ENCODE data around the gene NR1I2. TPM values are rescaled to one million over a fixed set of nuclear protein-coding genes. Genes with fewer than 3 reads are reported as not detected.

Gene NR1I2
- total RNA-seq: under 1 TPM; 0.20 to 0.62 (median 0.34) TPM
- under 1 TPM; 0.21 to 0.37 TPM for polyA plus RNA-seq
- long read RNA-seq, donor 1: 0 reads
- long read RNA-seq, donor 2: 0 reads
- long read RNA-seq, donor 3: 0 reads

GRCh38 chr3:119781330-119782198 is at the start of gene NR1I2:
NR1I2 (plus strand) TSS chr3:119782101.
- H3K27ac ChIP-seq: no peak within 1 kb of the TSS
- H3K4me1 ChIP-seq (ENCODE audit: insufficient read depth): no peaks in the 10 kb centered on the region
- DNase-seq: no peak
- no peaks in the 10 kb centered on the region for H3K9me3 ChIP-seq
- H3K27me3 ChIP-seq: no peaks in the 10 kb centered on the region
- TF ChIP-seq CTCF (IDR thresholded peaks at IDR 0.05) (no peak), EP300 (IDR thresholded peaks at IDR 0.05) (no peak), POLR2A (IDR thresholded peaks at IDR 0.05) (no peak)
- H3K4me3 ChIP-seq: no peak within 1 kb of the TSS
- H3K36me3 ChIP-seq: no peaks in the 10 kb centered on the region
- intact Hi-C loops (cut with DNase I): no loop called here
- 81 to 89% (median 84%) methylated on average over 10 of the region's 10 CpGs for WGBS, 3 donors

- no peaks in the 10 kb centered on the region for H3K4me1 ChIP-seq (ENCODE audit: insufficient read depth)
- H3K27ac ChIP-seq: no peak overlapping the region
- intact Hi-C loops (cut with DNase I): no loop called here
- WGBS, 3 donors: 92 to 95% (median 93%) methylated on average over 5 of the region's 5 CpGs
- H3K9me3 ChIP-seq: no peaks in the 10 kb centered on the region
- TF ChIP-seq POLR2A (IDR thresholded peaks at IDR 0.05) (no peak), EP300 (IDR thresholded peaks at IDR 0.05) (no peak), CTCF (IDR thresholded peaks at IDR 0.05) (no peak)
- H3K4me3 ChIP-seq: no peak overlapping the region
- no peaks in the 10 kb centered on the region for H3K36me3 ChIP-seq
- no peak for DNase-seq
- H3K27me3 ChIP-seq: no peaks in the 10 kb centered on the region
These were observed 48.1 kb upstream of the NR1I2 start for GRCh38 chr3:119733812-119734211.

GRCh38 chr3:119738741-119739140 is 43.2 kb upstream of the NR1I2 start:
- TF ChIP-seq POLR2A (IDR thresholded peaks at IDR 0.05) (no peak), EP300 (IDR thresholded peaks at IDR 0.05) (no peak), CTCF (IDR thresholded peaks at IDR 0.05) (no peak)
- H3K9me3 ChIP-seq: no peaks in the 10 kb centered on the region

GRCh38 chr3:119741657-119742590 is 40.0 kb upstream of the NR1I2 start:
- no peak for DNase-seq
- intact Hi-C loops (cut with DNase I): no loop called here
- no peak overlapping the region for H3K27ac ChIP-seq
- no peaks in the 10 kb centered on the region for H3K4me1 ChIP-seq (ENCODE audit: insufficient read depth)
- no peaks in the 10 kb centered on the region for H3K36me3 ChIP-seq
- H3K27me3 ChIP-seq: no peaks in the 10 kb centered on the region
- WGBS, 3 donors: 73 to 78% (median 75%) methylated on average over 5 of the region's 5 CpGs
- no peak overlapping the region for H3K4me3 ChIP-seq
- no peaks in the 10 kb centered on the region for H3K9me3 ChIP-seq
- TF ChIP-seq CTCF (IDR thresholded peaks at IDR 0.05) (no peak), EP300 (IDR thresholded peaks at IDR 0.05) (no peak), POLR2A (IDR thresholded peaks at IDR 0.05) (no peak)

More at GRCh38 chr3:119738741-119739140, 43.2 kb upstream of the NR1I2 start:
- Histone ChIP-seq H3K4me3 (no peak overlapping the region), H3K27me3 (no peaks in the 10 kb centered on the region), H3K4me1 (ENCODE audit: insufficient read depth) (no peaks in the 10 kb centered on the region), H3K27ac (no peak overlapping the region), H3K36me3 (no peaks in the 10 kb centered on the region)
- no peak for DNase-seq
- intact Hi-C loops (cut with DNase I): no loop called here
